K562 (cell line): ENCODE data around the gene PRPSAP2.

Source experiments
- ATF3 ChIP-seq, 2 experiments: fragments of 450-650 bp in 1 of 2; sonication (generic) in 1 of 2; formaldehyde crosslinking in 1 of 2; IDR thresholded peaks in 1 of 2; conservative IDR thresholded peaks in 1 of 2; 2 replicates each; pipeline versions ENCODE4 v1.6.1 to v1.8.1; 2016 to 2023; ENCODE audit warnings: mild to moderate bottlenecking in 2 of 2, moderate library complexity in 2 of 2, inconsistent platforms in 1 of 2, missing genetic modification reagents in 1 of 2
- ATF6 ChIP-seq: sonication (generic); formaldehyde crosslinking; IDR thresholded peaks from 2 replicates; pipeline ENCODE4 v1.4.0; 2020; ENCODE audit warnings: mild to moderate bottlenecking, missing genetic modification reagents
- CHD4 ChIP-seq: fragments of 200-600 bp; sonication (generic); IDR thresholded peaks from 3 replicates; pipeline ENCODE4 v1.6.1; 2012; ENCODE audit warnings: low read depth, mild to moderate bottlenecking, mixed read lengths, low read length, inconsistent platforms; ENCODE audit not compliant: insufficient read depth, insufficient replicate concordance, poor library complexity, severe bottlenecking
- CTCF ChIP-seq, 3 experiments: IDR thresholded peaks in 2 of 3; conservative IDR thresholded peaks in 1 of 3; 2 replicates each; pipeline ENCODE4 v1.5.1; 2011 to 2012; ENCODE audit warnings: low read length in 3 of 3, mild to moderate bottlenecking in 3 of 3, control low read depth in 2 of 3, improper control_type of control experiment in 1 of 3, inconsistent platforms in 1 of 3, low read depth in 1 of 3, mixed read lengths in 1 of 3, moderate library complexity in 1 of 3; ENCODE audit not compliant: insufficient read depth in 2 of 3
- KHSRP ChIP-seq: fragments of 450-650 bp; IDR thresholded peaks from 2 replicates; pipeline ENCODE4 v1.6.1; 2017
- NCOA2 ChIP-seq, 2 experiments: fragments of 450-650 bp; IDR thresholded peaks; 2 replicates each; pipeline ENCODE4 v1.6.1; 2018; ENCODE audit warnings: mild to moderate bottlenecking in 2 of 2, moderate library complexity in 1 of 2; ENCODE audit not compliant: partially characterized antibody in 2 of 2
- NFYB ChIP-seq: IDR thresholded peaks from 2 replicates; pipeline ENCODE4 v1.6.1; 2011; ENCODE audit warnings: mild to moderate bottlenecking, moderate library complexity; ENCODE audit not compliant: insufficient read length; ENCODE audit errors: extremely low read depth
- NR2F6 ChIP-seq: fragments of 450-650 bp; formaldehyde crosslinking; IDR thresholded peaks from 2 replicates; pipeline ENCODE4 v1.4.0; 2020; ENCODE audit warnings: mild to moderate bottlenecking
- POLR2A ChIP-seq: fragments of 450-650 bp; conservative IDR thresholded peaks from 2 replicates; pipeline ENCODE4 v1.6.1; 2016
- SIX5 ChIP-seq, 2 experiments: IDR thresholded peaks; 2 replicates each; pipeline ENCODE4 v1.6.1; 2011; ENCODE audit warnings: low read length in 2 of 2, borderline replicate concordance in 1 of 2, low read depth in 1 of 2, mild to moderate bottlenecking in 1 of 2, moderate library complexity in 1 of 2; ENCODE audit not compliant: insufficient read depth in 1 of 2
- ZNF274 ChIP-seq: IDR thresholded peaks from 2 replicates; pipeline ENCODE4 v1.6.1; 2011; ENCODE audit warnings: low read depth, mild to moderate bottlenecking, low read length, moderate library complexity, borderline replicate concordance

GRCh38 chr17:18974407-18975149 lies 116.6 kb downstream of the PRPSAP2 start:
- TF ChIP-seq CHD4, result no peak
- no peak for TF ChIP-seq NCOA2 (IDR thresholded peaks at IDR 0.05; ENCODE audit: partially characterized antibody in 2 of 2)
- TF ChIP-seq CTCF (IDR thresholded peaks at IDR 0.05 in 2 of 3, conservative IDR thresholded peaks at IDR 0.05 in 1 of 3; ENCODE audit: insufficient read depth in 2 of 3, low read depth in 1 of 3, low read length in 3 of 3), result no peak
- no peak for TF ChIP-seq ATF6 (CRISPR knock-in tag)
- no peak for TF ChIP-seq NR2F6
- no peak for TF ChIP-seq ZNF274
- no peak for TF ChIP-seq NFYB
- TF ChIP-seq ATF3 (IDR thresholded peaks at IDR 0.05), result no peak
- no peak for TF ChIP-seq ATF3 (CRISPR knock-in tag; conservative IDR thresholded peaks at IDR 0.05)
- TF ChIP-seq KHSRP, result no peak
- no peak for TF ChIP-seq SIX5 (IDR thresholded peaks at IDR 0.05; ENCODE audit: borderline replicate concordance in 1 of 2, insufficient read depth in 1 of 2, low read depth in 1 of 2, low read length in 2 of 2)
- no peak for TF ChIP-seq POLR2A
